HG03280 (cell line): ENCODE measurements around the gene PITPNC1.
"Not testable (repeated sequence)": the region's sequence is repeated elsewhere in the genome, so short reads cannot be mapped to it uniquely, and the experiment has no call there.

Experiments
- ATAC-seq: cut with Tn5 transposase; IDR thresholded peaks from one replicate; pipeline ENCODE4 v1.9.1; 2021; ENCODE audit warnings: mild to moderate bottlenecking, moderate library complexity; ENCODE audit not compliant: unreplicated experiment

The PITPNC1 gene

GRCh38 chr17:67666028-67666427 lies 288.9 kb downstream of the PITPNC1 start:
- no peak for ATAC-seq

GRCh38 chr17:67666710-67667109 lies 289.6 kb downstream of the PITPNC1 start:
- ATAC-seq = no peak

GRCh38 chr17:67671493-67671892 lies 294.4 kb downstream of the PITPNC1 start:
- no peak for ATAC-seq

GRCh38 chr17:67672592-67673335 lies 295.7 kb downstream of the PITPNC1 start:
- no peak for ATAC-seq

- ATAC-seq = no peak
These were observed 298.4 kb downstream of the PITPNC1 start for GRCh38 chr17:67675481-67675880.

- no peak for ATAC-seq
These were observed 299.2 kb downstream of the PITPNC1 start for GRCh38 chr17:67676305-67676704.

- ATAC-seq = no peak
These were observed 301.3 kb downstream of the PITPNC1 start for GRCh38 chr17:67678414-67678813.

- no peak for ATAC-seq
These were observed 302.1 kb downstream of the PITPNC1 start for GRCh38 chr17:67679225-67679624.

GRCh38 chr17:67679721-67680120 lies 302.6 kb downstream of the PITPNC1 start:
- ATAC-seq = no peak

GRCh38 chr17:67680445-67681224 lies 303.6 kb downstream of the PITPNC1 start:
- no peak for ATAC-seq

GRCh38 chr17:67682196-67682595 lies 305.1 kb downstream of the PITPNC1 start:
- ATAC-seq = no peak

- ATAC-seq = no peak
These were observed 308.3 kb downstream of the PITPNC1 start for GRCh38 chr17:67685351-67685750.

- no peak for ATAC-seq
These were observed 309.2 kb downstream of the PITPNC1 start for GRCh38 chr17:67686241-67686640.

- no peak for ATAC-seq
These were observed 310.4 kb downstream of the PITPNC1 start for GRCh38 chr17:67687511-67687910.

- no peak for ATAC-seq
These were observed 312.6 kb downstream of the PITPNC1 start for GRCh38 chr17:67689534-67690177.

- no peak for ATAC-seq
These were observed 316.7 kb downstream of the PITPNC1 start for GRCh38 chr17:67693811-67694210.

- ATAC-seq = no peak
These were observed 319.3 kb downstream of the PITPNC1 start for GRCh38 chr17:67696347-67696746.

- no peak for ATAC-seq
These were observed 319.9 kb downstream of the PITPNC1 start for GRCh38 chr17:67696853-67697498.

GRCh38 chr17:67700037-67700724 lies 323.1 kb downstream of the PITPNC1 start:
- no peak for ATAC-seq

- no peak for ATAC-seq
These were observed 323.6 kb downstream of the PITPNC1 start for GRCh38 chr17:67700725-67701119.

GRCh38 chr17:67702861-67703260 lies 325.8 kb downstream of the PITPNC1 start:
- ATAC-seq = not testable (repeated sequence)
